NCI-H2107 treated with DMSO at 0.1 percent for 48 hours (cell line): ENCODE measurements around the gene C5orf24.
"Not testable (repeated sequence)": the region's sequence is repeated elsewhere in the genome, so short reads cannot be mapped to it uniquely, and the experiment has no call there.

Experiments used
- DNase-seq: peaks from one replicate; lab custom pipeline; 2025; ENCODE audit not compliant: unreplicated experiment; lab: John Stamatoyannopoulos, UW

Gene C5orf24

DNA sequence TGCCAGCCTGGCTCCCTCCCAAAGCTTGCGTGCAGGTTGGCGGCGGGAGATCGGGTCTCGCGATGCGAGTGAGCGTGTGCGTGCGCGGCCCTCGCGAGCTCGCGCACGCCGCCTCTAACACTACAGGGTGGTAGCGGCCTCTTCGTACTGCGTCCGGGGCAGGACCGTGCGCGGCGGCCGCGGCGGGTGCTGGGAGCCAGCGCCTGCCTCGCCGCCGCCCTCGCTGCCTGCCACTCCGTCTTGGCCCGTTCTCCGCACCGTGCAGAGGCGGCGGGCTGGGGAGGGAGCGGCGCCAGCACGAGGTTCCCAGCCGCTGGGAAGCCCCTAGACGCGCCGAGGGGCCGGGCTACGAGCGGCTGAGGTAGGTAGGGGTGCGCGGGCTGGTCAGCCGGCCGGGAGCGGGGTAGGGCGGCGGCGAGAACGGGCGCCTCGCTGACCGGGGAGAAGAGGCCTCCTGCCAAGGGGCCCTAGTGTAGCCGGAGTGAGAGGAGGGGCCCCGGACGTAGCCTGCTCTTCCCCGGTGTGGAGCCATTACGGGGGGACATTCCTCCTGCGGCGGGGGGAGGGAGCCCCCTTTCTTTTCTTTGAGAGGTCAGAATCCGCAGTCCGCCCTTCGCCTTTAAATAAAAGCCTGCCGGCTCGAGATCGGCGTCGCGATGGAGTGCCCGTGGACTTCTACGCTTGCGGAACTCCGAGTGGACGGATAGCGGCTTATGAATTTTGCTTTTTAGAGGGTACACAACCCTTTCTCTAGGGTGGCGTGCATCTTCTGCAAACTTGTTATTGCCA is at the start of gene C5orf24:
TSS of gene C5orf24 (plus strand) at position 117 of the 789 bp plus-strand sequence. CDS start 8,933 bp downstream, outside the sequence.
- peak; percentile 71 for DNase-seq

DNA sequence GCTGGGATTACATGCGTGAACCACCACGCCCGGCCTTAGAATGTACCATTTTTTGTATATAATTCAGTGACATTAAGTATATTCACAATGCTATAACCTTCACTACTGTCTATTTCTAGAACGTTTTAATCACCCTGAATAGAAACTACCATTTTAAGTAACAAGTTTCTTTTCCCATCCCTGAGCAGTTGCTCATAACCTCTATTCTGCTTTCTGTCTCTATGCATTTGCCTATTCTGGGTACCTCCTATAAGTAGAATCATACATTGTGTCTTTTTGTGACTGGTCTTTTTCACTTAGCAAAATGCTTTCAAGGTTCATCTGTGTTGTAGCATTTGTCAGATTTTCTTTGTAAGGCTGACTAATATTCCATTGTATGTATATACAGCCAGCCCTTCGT is 47.3 kb upstream of the C5orf24 start:
- no peak for DNase-seq

DNA sequence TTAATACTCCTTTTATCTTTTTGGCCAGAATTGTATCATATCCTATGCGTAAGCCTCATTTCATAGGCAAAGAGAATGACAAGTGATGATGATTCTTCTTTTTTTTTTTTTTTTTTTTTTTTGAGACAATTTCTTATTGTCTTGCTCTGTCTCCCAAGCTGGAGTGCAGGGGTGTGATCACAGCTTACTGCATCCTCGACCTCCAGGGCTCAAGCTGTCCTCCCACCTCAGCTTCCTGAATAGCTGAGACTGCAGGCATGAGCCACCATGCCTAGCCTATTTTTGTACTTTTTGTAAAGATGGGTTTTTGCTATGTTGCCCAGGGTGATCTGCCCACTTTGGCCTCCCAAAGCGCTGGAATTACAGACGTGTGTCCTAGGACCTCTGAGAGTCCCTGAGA is 41.9 kb upstream of the C5orf24 start:
- no peak for DNase-seq

DNA sequence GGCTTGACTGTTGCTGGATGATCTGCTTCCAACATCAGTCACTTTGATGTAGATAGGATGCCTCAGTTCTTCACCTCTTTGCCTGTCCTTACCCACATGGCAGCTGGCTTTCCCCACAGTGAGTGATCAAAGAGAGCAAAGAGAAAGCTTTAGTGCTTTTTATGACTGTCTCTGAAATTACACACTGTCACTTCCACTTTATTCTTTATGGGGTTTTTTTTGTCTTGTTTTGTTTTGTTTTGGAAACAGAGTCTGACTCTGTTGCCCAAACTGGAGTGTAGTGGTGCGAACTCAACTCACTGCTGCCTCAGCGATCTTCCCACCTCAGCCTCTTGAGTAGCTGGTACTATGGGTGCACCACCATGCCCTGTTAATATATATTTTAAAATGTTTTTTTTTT is 32.4 kb upstream of the C5orf24 start:
- no peak for DNase-seq

DNA sequence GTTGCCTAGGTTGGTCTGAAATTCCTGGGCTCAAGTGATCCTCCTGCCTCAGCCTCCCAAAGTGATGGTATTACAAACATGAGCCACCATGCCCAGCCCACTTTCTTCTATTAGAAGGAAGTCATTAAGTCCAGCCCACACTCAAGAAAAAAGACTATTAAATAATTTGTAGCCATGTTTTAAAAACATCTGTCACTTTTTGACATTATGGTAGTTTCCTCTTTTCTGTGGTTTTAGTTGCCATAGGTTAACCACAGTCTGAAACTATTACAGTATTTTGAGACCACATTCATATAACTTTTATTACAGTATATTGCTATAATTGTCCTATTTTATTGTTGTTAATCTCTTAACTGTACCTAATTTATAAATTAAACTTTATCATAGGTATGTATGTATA is 31.9 kb upstream of the C5orf24 start:
- no peak for DNase-seq

DNA sequence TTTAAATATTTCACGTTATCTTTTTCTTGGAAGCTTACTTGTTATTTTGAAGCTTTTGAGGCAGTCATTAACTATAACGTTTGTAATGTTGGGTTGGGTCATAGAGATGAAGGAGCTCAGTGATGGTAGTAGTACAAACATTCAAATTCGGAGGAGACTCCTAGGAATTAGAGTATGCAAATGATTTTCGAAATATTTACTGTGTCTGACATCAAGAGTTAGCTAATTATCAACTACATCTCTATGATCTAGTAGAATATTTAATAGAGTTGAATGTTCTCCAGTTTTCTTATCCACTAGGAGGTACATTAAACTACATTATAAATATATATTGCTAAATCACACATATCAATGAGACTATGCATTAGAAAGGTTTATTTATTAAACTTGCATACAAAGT is 28.8 kb upstream of the C5orf24 start:
- DNase-seq = no peak

DNA sequence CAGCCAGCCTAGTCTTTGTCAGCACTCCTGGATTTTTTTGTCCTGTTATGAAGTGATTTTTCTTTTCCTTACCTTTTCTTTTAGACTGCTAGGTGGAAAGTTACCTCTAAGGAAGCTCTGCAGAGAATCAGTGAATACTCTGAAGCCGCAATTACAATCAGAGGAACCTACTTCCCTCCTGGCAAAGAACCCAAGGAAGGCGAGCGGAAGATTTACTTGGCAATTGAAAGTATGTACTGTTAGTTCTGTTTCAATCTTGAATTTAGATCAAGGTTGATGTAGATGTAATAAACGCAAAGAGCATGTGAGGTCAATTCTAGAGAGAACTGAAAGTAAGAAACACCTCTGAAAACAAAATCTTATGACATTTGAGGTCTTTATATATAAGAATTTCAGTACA is 27.0 kb upstream of the C5orf24 start:
- no peak for DNase-seq

DNA sequence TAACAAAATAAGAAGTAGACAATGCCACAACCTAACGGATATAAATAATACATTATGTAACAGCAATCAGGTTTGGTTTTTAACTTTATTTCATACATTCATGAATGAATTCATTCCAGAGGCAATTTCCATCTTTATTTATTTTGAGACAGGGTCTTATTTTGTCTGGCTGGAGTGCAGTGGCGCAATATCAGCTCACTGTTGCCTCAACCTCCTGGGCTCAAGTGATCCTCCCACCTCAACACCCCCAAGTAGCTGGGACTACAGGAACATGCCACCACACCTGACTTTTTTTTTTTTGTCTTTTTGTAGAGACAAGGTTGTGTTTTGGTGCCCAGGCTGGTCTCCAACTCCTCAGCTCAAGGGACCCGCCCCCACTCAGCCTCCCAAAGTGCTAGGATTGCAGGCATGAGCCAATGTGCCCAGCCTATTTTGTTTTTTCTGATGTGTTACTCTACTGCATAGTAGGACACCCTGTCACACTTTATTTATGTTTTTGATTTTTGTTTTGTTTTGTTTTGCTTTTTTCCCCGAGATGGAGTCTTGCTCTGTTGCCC is 26.3 kb upstream of the C5orf24 start:
- no peak for DNase-seq

DNA sequence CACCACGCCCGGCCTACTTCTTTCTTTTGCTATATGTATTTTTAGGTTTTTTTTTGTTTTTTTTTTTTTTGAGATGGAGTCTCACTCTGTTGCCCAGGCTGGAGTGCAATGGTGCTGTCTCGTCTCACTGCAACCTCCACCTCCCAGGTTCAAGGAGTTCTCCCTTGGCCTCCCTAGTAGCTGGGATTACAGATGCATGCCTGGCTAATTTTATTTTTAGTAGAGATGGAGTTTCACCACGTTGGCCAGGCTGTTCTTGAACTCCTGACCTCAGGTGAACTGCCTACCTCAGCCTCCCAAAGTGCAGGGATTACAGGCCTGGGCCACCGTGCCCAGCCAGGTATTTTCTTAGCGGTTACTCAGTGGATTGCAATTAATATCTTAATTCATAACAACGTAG is 23.9 kb upstream of the C5orf24 start:
- no peak for DNase-seq

DNA sequence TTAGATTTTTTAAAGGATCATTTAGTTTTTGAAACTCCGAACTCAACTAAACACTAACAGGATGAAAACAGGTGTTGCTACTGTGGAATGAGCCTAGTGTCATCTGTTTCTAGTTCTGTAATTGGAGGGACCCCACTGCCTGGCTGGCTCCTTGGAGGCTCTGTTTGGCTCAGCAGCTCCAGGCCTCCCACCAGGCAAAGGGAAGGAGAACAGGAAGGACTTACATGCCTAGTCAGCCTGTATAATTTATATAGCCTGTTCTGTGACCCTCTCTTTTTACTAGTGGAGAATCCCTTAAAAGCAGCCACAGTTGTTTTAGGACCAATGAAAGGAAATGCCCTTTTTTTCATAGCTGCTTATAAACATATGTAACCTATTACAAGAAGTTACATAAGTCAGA is 21.1 kb upstream of the C5orf24 start:
- DNase-seq = no peak

DNA sequence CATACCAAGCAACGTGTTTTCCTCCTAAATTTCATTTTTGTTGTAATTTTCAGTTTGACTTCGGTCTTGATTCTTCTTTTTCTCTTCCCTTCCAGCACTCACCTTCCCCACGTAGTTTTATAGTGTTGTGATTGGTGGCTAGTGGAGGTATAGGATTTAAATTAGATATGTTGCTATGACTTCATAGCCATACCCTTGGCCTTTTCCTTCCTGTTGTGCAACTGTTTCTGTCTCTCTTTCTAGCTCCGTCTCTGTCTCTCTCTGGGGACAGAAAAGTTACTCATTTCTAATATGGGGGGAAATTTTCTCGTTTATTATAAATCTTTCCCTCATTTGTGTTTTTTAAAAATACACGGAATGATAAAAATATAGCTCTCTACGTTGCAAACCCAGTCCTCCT is 20.6 kb upstream of the C5orf24 start:
- DNase-seq = no peak

DNA sequence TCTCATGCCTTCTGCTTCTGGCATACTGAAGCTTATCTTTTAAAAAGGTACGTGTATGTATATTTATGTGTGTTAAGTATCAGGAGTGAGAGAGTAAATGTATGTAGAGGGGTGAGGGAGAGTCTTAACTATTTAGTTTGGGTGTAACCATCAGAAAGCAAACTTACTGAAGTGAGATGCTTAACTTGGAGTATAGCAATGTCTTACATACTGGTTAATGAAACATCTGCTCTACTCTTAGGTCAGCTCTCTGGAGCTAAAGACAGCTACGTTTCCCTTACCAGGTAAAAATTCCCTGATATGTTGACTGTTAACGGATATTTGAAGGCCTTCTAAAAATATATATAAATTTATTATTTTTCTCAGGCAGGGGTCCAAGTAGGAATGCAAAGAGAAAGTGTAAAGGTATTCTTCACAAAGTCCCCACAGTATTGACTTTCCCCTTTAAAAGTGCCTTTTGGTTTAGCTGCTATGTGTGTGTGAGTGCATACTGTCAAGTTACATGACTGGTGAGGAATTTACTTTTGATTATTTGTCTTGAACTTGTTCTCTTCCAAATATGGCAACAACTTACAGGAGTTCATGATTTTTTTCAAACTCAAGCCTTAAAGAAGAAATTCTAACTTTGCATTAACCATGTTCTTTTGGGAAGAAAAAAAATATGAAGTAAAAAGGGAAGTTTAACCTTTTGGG is 12.3 kb upstream of the C5orf24 start:
- no peak for DNase-seq

DNA sequence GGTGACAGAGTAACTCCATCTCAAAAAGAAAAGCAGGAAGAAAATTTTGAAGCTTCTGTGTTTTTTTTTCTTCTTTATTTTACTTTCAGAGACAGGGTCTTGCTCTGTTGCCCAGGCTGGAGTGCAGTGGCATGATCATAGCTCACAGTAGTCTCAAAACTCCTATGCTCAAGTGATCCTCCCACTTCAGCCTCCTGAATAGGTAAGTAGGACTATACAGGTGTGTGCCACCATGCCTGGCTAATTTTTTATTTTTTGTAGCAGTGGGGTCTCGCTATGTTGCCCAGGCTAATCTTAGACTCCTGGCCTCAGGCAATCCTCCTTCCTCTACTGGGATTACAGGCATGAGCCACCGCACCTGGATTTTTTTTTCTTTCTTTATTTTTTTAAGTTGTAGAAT is 10.1 kb upstream of the C5orf24 start:
- DNase-seq = no peak

DNA sequence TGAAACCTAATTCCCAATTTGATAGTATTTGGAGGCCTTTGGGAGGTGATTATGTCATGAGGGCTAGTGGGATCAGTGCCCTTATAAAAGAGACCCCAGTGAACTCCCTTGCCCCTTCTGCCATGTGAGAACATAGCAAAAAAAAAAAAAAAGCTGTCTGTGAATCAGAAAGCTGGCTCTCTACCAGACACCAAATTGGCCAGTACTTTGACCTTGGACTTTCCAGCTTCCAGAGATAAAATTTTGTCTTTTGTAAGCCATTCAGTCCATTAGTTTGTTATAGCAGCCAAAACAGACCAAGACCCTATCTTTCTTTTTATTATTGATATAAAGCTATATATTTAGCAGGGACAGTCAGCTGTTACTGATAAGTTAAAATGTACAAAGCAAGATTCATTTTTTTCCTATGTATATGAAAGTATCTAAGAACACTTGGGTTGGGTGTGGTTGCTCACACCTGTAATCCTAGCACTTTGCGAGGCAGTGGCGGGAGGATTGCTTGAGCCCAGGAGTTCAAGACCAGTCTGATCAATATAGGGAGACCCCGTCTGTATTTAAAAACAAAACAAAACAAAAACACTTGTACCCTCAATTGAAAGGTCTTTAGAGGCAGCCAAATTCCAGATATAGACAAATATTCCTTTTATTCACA is 8.1 kb upstream of the C5orf24 start:
- no peak for DNase-seq

DNA sequence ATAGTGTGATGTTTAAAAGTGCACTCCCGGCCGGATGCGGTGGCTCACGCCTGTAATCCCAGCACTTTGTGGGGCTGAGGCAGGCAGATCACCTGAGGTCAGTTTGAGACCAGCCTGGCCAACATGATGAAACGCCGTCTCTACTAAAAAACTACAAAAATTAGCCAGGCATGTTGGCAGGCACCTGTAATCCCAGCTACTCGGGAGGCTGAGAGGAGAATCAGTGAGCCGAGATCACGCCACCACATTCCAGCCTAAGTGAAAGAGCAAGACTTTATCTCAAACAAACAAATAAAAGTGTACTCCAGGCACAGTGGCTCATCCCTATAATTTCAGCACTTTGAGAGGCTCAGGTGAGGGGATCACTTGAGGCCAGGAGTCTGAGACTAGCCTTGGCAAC is 7.4 kb upstream of the C5orf24 start:
- DNase-seq = not testable (repeated sequence)

DNA sequence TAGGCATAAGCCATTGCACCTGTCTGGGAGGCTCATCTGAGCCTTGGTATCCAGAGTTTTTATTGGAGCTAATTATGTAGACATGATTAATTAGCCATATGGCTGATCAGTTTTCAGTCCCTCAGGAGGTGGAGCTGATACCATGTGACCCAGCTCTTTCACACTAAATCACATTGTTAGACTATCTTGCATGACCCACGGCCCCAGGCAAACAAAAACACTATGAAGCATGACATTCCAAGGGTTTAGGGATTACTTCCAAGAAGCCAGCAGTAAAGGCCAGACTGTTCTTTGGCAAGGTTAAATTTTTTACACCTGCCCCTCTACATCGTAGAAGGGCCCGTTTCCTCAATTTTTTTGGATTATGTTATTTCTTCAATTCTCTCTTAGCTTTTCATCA is 5.0 kb upstream of the C5orf24 start:
- DNase-seq = no peak

DNA sequence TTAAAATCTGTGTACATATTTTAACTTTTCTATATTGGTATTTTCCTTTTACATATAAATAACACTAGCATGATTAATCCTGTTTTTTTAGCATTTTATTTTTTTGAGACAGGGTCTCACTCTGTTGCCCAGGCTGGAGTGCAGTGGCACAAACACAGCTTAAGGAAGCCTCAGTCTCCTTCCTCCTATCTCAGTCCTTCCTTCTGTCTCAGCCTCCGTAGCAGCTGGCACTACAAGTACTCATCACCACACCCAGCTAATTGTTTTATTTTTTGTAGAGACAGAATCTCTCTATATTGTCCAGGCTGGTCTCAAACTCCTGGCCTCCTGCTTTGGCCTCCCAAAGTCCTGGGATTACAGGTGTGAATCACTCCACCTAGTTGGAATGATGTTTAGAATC is 1.5 kb upstream of the C5orf24 start:
- no peak for DNase-seq

DNA sequence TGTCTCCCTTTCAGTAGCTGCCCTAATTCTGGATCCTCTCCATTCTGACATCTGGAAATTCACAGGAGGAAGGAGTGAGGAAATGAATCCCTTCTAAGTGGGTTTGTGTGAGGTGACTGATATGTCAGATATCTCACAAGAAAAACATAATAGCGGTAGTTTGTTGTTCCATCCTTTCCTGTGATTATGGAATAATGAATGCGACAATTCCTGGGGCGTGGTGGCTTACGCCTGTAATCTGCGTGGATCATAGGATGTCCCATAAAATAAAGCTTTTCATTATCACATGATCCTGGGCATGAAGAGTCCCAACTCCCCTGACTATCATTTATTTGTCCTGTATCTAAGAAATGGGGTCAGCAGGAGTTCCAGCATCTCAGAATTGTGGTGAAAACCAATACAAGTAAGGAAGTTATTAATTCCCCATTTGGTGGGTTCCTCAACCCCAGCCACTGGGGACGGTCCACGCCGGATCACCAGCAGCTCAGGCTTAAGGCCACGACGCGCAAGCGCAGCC is 375 bp upstream of the C5orf24 start:
- no peak for DNase-seq

DNA sequence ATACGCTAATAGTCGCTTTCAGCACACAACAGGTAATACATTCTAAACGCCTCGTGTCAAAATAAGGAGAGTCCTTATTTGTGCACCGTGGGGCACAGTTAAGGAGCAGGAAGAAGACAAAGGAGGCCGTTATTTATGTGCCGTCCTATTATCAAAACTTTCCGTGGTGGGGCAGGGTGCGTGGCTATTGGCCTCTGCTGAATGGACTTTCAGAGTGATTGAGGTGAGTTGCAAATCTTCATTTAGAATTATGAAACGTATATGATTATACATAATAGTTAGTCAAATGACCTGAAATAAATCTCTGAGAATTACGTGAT is 833 bp downstream of the C5orf24 start:
- no peak for DNase-seq

DNA sequence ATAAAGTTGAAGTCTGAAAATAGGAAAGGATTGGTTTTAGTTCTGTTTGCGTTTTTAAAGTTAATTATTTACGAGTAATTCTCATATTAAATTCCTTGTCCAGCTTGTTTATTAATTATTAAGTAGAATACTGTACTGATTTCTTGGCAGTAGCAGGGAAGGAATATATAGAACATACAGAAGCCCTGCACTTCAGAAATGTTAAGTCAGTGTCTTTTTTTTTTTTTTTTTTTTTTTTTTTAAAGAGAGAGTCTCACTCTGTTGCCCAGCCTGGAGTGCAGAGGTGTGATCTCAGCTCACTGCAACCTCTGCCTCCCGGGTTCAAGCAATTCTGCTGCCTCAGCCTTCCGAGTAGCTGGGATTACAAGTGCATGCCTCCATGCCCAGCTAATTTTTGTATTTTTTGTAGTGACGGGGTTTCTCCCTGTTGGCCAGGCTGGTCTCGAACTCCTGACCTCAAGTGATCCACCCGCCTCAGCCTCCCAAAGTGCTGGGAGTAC is 3.7 kb downstream of the C5orf24 start:
- DNase-seq = not testable (repeated sequence)

DNA sequence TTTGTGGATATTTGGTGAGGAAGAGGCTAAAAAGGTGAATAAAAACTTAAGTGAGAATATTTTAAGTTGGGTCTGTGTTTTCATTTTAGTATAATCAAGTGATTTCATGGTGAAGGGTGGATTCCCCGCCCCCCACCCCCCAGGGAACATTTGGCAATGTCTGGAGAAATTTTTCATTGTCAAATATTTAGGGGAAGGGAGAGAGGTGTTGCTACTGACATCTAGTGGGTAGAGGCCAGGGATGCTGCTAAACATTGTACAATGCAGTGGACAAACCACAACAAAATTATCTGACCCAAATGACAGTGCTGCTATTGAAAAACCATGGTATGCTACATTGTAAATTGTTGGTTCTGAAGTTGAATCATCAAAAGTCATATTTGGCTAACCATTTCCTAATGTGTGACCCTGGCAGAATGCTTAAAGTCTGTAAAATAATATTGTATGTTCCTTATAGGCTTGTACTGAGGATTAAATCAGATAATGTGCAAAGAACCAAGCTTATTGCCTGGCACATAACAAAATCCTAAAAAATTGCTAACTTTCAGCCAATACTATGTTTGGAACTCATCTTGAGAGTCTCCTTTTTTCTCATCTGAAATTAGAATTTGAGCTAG is 5.6 kb downstream of the C5orf24 start:
- no peak for DNase-seq
